Measurements from ENCODE around the gene UBE2C. TPM values are rescaled to one million over a fixed set of nuclear protein-coding genes. Genes with fewer than 3 reads are reported as not detected.
A peak's percentile ranks its signal among the peaks of the same experiment; 100 is the strongest.
"Not testable (repeated sequence)": the region's sequence is repeated elsewhere in the genome, so short reads cannot be mapped to it uniquely, and the experiment has no call there.

Gene UBE2C
- total and polyA plus RNA-seq, 3 donors from 2014 or later: 21.4 to 36.7 (median 22.0) TPM

DNA sequence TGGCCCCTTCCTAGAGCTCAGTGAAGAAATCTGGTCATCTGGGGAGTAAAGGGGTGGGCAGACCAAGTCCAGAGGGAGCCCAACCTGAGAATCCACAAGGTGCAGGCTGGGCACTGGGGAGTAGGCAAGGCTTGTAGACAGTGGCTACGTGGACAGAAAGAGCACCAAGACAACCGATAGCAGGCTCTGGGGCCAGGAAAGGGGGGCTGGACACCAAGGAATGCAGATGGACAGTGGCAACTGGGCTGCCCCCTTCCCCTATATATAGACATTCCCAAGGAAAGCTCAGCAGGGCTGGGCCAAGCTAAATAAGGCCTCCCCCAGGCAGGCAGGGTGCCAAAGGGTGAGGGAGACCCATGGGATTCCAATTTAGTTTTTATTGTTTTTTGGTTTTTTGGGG lies 16.1 kb downstream of the UBE2C start:
- TF ChIP-seq POLR2A (IDR thresholded peaks at IDR 0.05): no peak
- no peaks in the 10 kb centered on the region for H3K36me3 ChIP-seq (ENCODE audit: low read depth, missing control alignments)
- no peaks in the 10 kb centered on the region for H3K27me3 ChIP-seq
- intact Hi-C loops (cut with DNase I; ENCODE audit: low total_unique reads): no loop called here
- WGBS, 2 donors: 45 to 50% methylated on average over 2 of the region's 2 CpGs
- no peaks in the 10 kb centered on the region for H3K9me3 ChIP-seq
- H3K27ac ChIP-seq: no peak overlapping the region
- H3K4me3 ChIP-seq: no peak overlapping the region
- peaks cover 33% of the 10 kb centered on the region for H3K4me1 ChIP-seq
- DNase-seq: no peak

DNA sequence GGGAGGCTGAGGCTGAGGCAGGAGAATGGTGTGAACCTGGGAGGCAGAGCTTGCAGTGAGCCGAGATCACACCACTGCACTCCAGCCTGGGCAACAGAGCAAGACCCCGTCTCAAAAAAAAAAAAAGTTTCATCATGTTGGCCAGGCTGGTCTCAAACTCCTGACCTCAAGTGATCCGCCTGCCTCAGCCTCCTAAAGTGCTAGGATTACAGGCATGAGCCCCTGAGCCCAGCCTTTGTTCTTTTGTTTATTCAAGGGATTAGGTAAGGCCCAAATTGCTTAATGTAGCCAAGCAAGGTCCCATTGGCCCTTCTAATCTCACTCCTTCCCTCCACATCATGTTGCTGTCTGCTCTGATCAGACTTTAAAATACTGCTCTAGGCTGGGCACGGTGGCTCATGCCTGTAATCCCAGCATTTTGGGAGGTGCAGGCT lies 17.2 kb downstream of the UBE2C start:
- H3K4me3 ChIP-seq; H3K27me3 ChIP-seq; H3K9me3 ChIP-seq; intact Hi-C loops (cut with DNase I; ENCODE audit: low total_unique reads); H3K27ac ChIP-seq; DNase-seq; H3K36me3 ChIP-seq (ENCODE audit: low read depth, missing control alignments): not testable (repeated sequence)
- peaks cover 28% of the 10 kb centered on the region for H3K4me1 ChIP-seq
- WGBS, 2 donors: 88 to 91% methylated on average over 4 of the region's 4 CpGs

DNA sequence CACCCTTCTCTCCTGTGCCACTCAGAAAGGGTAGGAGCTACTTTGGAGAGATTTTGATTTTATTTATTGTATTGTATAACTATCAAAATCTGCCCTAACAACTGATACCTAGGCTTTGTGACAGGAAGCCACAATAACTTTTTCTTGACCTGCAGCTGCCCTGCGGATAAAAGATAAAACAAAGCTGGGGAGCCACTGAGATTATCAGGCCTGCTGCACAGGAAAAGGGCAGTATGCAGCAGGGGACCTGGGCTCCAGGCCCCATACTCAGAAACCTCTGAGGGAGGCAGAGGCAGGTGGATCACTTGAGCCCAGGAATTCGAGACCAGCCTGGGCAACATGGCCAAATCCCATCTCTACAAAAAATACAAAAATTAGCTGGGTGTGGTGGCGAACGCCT lies 20.2 kb downstream of the UBE2C start:
- H3K4me3 ChIP-seq: no peak overlapping the region
- peaks cover 35% of the 10 kb centered on the region for H3K4me1 ChIP-seq
- DNase-seq: no peak
- 58 to 75% methylated on average over 4 of the region's 4 CpGs for WGBS, 2 donors
- no peaks in the 10 kb centered on the region for H3K27me3 ChIP-seq
- intact Hi-C loops (cut with DNase I; ENCODE audit: low total_unique reads): no loop called here
- H3K27ac ChIP-seq: peak overlapping the region; percentile 92 to 95
- no peaks in the 10 kb centered on the region for H3K36me3 ChIP-seq (ENCODE audit: low read depth, missing control alignments)
- TF ChIP-seq, protein P1, sequence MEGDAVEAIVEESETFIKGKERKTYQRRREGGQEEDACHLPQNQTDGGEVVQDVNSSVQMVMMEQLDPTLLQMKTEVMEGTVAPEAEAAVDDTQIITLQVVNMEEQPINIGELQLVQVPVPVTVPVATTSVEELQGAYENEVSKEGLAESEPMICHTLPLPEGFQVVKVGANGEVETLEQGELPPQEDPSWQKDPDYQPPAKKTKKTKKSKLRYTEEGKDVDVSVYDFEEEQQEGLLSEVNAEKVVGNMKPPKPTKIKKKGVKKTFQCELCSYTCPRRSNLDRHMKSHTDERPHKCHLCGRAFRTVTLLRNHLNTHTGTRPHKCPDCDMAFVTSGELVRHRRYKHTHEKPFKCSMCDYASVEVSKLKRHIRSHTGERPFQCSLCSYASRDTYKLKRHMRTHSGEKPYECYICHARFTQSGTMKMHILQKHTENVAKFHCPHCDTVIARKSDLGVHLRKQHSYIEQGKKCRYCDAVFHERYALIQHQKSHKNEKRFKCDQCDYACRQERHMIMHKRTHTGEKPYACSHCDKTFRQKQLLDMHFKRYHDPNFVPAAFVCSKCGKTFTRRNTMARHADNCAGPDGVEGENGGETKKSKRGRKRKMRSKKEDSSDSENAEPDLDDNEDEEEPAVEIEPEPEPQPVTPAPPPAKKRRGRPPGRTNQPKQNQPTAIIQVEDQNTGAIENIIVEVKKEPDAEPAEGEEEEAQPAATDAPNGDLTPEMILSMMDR (IDR thresholded peaks at IDR 0.05): no peak
- TF ChIP-seq POLR2A (IDR thresholded peaks at IDR 0.05): no peak
- no peaks in the 10 kb centered on the region for H3K9me3 ChIP-seq

DNA sequence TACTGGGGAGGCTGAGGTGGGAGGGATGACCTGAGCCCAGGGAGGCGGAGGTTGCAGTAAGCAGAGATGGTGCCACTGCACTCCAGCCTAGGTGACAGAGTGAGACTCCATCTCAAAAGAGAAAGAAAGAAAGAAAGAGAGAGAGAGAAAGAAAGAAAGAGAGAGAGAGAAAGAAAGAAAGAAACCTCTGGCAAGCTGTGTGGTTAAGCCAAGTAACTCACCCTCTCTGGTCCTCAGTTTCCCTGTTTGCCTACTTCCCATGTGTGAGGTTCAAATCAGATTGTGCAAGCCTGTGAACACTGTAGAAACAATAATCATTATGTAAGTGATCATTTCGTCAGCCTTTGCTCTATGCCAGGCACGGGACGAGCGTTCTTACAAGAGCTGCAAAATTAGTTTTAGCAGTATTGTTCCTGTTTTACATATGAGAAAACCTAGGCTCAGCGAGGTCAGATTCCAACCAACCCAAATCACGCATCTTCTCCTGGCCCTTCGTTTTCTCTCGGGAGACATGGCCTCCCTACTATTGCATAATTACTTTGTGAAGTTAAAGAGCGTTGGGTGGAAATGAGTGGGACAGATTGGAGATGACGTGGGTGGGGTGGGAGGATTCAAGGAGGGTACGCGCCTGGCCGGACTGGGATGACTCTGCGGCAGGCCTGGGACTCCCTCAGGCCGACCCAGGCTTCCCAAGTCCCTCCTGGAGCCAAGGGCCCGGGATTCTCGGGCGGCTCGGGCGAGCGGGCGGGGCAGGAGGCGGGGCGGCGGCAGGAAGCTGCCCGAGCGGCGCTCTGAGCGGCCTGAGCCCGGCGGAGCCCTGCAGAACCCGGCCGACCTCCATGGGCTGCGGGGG lies 20.8 kb downstream of the UBE2C start, which contains the start of gene SNX21:
SNX21 (plus strand) TSS at position 770 of the 853 bp plus-strand sequence. CDS start 121 bp downstream, outside the sequence.
- no peaks in the 10 kb centered on the region for H3K27me3 ChIP-seq
- H3K27ac ChIP-seq: peak within 1 kb of the TSS; percentile 92 to 95
- peaks cover 33% of the 10 kb centered on the region for H3K4me1 ChIP-seq
- DNase-seq: peak; percentile 85
- TF ChIP-seq, protein P1 (IDR thresholded peaks at IDR 0.05): no peak
- TF ChIP-seq POLR2A (IDR thresholded peaks at IDR 0.05): no peak
- 3 to 7% methylated on average over 11 to 35 of the region's 35 CpGs for WGBS, 2 donors
- no peaks in the 10 kb centered on the region for H3K36me3 ChIP-seq (ENCODE audit: low read depth, missing control alignments)
- peak within 1 kb of the TSS; percentile 83 to 84 for H3K4me3 ChIP-seq
- intact Hi-C loops (cut with DNase I; ENCODE audit: low total_unique reads): no loop called here
- no peaks in the 10 kb centered on the region for H3K9me3 ChIP-seq

DNA sequence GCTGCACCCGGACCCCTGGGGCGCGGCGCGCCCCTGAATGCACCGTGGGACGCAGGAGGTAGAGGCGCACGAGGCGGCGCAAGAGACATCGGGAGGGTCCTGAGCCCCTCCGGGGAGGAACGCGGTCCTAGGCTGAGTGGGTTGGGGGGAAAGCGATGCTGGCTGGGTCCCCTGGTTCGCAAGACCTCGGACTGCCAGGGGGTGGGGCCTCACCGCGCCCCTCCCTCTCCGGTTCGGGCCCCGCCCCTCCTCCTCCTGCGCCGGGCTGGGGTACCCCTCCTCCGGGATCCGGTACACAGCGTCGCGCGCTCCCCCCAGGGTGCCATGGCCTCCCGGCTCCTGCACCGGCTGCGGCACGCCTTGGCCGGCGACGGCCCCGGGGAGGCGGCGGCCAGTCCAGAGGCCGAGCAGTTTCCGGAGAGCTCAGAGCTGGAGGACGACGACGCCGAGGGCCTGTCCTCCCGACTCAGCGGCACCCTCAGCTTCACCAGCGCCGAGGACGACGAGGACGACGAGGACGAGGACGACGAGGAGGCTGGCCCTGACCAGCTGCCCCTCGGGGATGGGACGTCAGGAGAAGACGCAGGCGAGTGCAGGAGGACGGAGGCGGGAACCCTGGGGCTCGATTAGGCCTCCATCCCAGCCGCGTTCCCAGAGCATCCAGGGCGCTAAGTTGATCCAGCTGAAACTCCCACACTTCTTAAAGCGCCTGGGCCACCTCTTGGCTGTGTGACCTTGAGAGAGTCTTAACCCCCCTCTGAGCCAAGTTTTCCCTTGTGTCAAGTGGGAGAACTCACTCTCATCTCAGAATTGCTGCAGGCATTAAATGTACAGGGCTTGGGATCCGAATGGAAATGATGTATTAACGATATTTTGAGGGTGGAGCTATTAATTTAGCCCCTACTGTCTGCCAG lies 21.7 kb downstream of the UBE2C start:
- 1% methylated on average over 24 to 70 of the region's 71 CpGs for WGBS, 2 donors
- peak overlapping the region; percentile 83 to 84 for H3K4me3 ChIP-seq
- intact Hi-C loops (cut with DNase I; ENCODE audit: low total_unique reads): no loop called here
- H3K9me3 ChIP-seq: no peaks in the 10 kb centered on the region
- H3K27me3 ChIP-seq: no peaks in the 10 kb centered on the region
- TF ChIP-seq POLR2A (IDR thresholded peaks at IDR 0.05): no peak
- TF ChIP-seq, protein P1 (IDR thresholded peaks at IDR 0.05): no peak
- DNase-seq: peak; percentile 84
- H3K36me3 ChIP-seq (ENCODE audit: low read depth, missing control alignments): no peaks in the 10 kb centered on the region
- H3K27ac ChIP-seq: peak overlapping the region; percentile 92 to 95
- H3K4me1 ChIP-seq: peaks cover 27% of the 10 kb centered on the region

All from testis (tissue), 3 donors.